H1 (cell line): ENCODE data around the gene ZNF33B. TPM values are rescaled to one million over a fixed set of nuclear protein-coding genes. Genes with fewer than 3 reads are reported as not detected.

Experiments used
- CTCF ChIA-PET: fragments of 300-600 bp; sonication (Branson Sonifier 250); formaldehyde crosslinking; loops from one replicate; lab custom pipeline; 2021; ENCODE audit not compliant: partially characterized antibody; lab: Charles Lee
- POLR2A ChIA-PET: fragments of 300-600 bp; sonication (Branson Sonifier 250); formaldehyde crosslinking; loops from one replicate; lab custom pipeline; 2021; ENCODE audit warnings: inconsistent platforms; ENCODE audit not compliant: partially characterized antibody; lab: Charles Lee
- DNase-seq, 2 experiments: peaks; one replicate each; pipeline versions ENCODE4 v3.0.0 to v3.0.0-alpha.2; 2010 to 2022; ENCODE audit warnings: low spot score in 2 of 2, low read depth in 1 of 2, mixed read lengths in 1 of 2
- FAIRE-seq: peaks from 2 replicates; lab custom pipeline; 2011; peaks lifted over from hg19 to GRCh38; lab: Jason Lieb, UNC
- H2AFZ ChIP-seq: 2 replicates; pipeline ENCODE4 v1.8.1; 2012; ENCODE audit warnings: low read length, inconsistent platforms
- H2AK5ac ChIP-seq: 2 replicates; pipeline ENCODE4 v1.6.1; 2013; ENCODE audit warnings: low read depth, low read length
- H2BK120ac ChIP-seq: replicated peaks from 2 replicates; pipeline ENCODE3; 2013; ENCODE audit warnings: low read depth, low read length, inconsistent platforms
- H2BK12ac ChIP-seq: 2 replicates; pipeline ENCODE4 v1.6.1; 2013; ENCODE audit warnings: low read depth, low read length
- H2BK15ac ChIP-seq: 2 replicates; pipeline ENCODE4 v1.6.1; 2013; ENCODE audit warnings: low read length
- H2BK20ac ChIP-seq: 2 replicates; pipeline ENCODE4 v1.6.1; 2013; ENCODE audit warnings: low read length
- H2BK5ac ChIP-seq: 2 replicates; pipeline ENCODE4 v1.6.1; 2013; ENCODE audit warnings: low read depth, low read length
- H3K14ac ChIP-seq: 2 replicates; pipeline ENCODE4 v1.6.1; 2013; ENCODE audit warnings: inconsistent platforms; ENCODE audit not compliant: insufficient read length
- H3K18ac ChIP-seq: 2 replicates; pipeline ENCODE4 v1.6.1; 2013; ENCODE audit warnings: low read length; ENCODE audit errors: extremely low read depth
- H3K23ac ChIP-seq: 2 replicates; pipeline ENCODE4 v1.6.1; 2013; ENCODE audit warnings: inconsistent platforms; ENCODE audit not compliant: insufficient read length
- H3K23me2 ChIP-seq: 2 replicates; pipeline ENCODE4 v1.6.1; 2013; ENCODE audit warnings: low read depth, low read length
- H3K27ac ChIP-seq: 2 replicates; pipeline ENCODE4 v1.6.1; 2011; ENCODE audit warnings: low read depth, low read length, inconsistent platforms
- H3K27me3 ChIP-seq, 4 experiments: replicated peaks in 1 of 4; 1 replicate in 1 of 4; 2 replicates in 3 of 4; pipeline versions ENCODE4 v1.6.1 to v1.8.1; 2011 to 2013; ENCODE audit warnings: low read length in 3 of 4, mild to moderate bottlenecking in 3 of 4, inconsistent platforms in 2 of 4, mixed read lengths in 2 of 4, moderate library complexity in 1 of 4; ENCODE audit not compliant: control insufficient read depth in 3 of 4, insufficient read depth in 3 of 4; ENCODE audit errors: extremely low read depth in 1 of 4
- H3K36me3 ChIP-seq, 4 experiments: 2 replicates each; pipeline versions ENCODE4 v1.6.1 to v1.8.1; 2011 to 2013; ENCODE audit warnings: mild to moderate bottlenecking in 4 of 4, low read length in 3 of 4, moderate library complexity in 2 of 4, control low read depth in 1 of 4, inconsistent platforms in 1 of 4; ENCODE audit not compliant: insufficient read depth in 4 of 4, control insufficient read depth in 2 of 4
- H3K4ac ChIP-seq: replicated peaks from 2 replicates; pipeline ENCODE3; 2013; ENCODE audit warnings: low read length, low read depth, mixed read lengths, inconsistent platforms; ENCODE audit not compliant: insufficient read length
- H3K4me1 ChIP-seq, 4 experiments: replicated peaks in 1 of 4; 1 replicate in 1 of 4; 2 replicates in 3 of 4; pipeline versions ENCODE4 v1.6.1 to v1.8.1; 2011 to 2013; ENCODE audit warnings: low read length in 3 of 4, inconsistent platforms in 2 of 4, mixed read lengths in 1 of 4; ENCODE audit not compliant: insufficient read depth in 4 of 4, control insufficient read depth in 3 of 4
- H3K4me2 ChIP-seq, 2 experiments: 2 replicates each; pipeline versions ENCODE4 v1.6.1 to v1.8.1; 2011 to 2013; ENCODE audit warnings: low read depth in 2 of 2, low read length in 2 of 2, control low read depth in 1 of 2, inconsistent platforms in 1 of 2, mild to moderate bottlenecking in 1 of 2; ENCODE audit not compliant: insufficient read depth in 1 of 2
- H3K4me3 ChIP-seq, 4 experiments: fragments of 200-600, 300-600 bp in 1 of 4; sonication (generic), shearing (Covaris generic), sonication (Bioruptor Twin) in 1 of 4; 2 replicates each; pipeline versions ENCODE4 v1.5.1 to v1.8.1; 2011 to 2016; ENCODE audit warnings: low read length in 4 of 4, low read depth in 3 of 4, control low read depth in 2 of 4, inconsistent platforms in 2 of 4, mild to moderate bottlenecking in 2 of 4, mixed read lengths in 1 of 4, moderate library complexity in 1 of 4; ENCODE audit not compliant: insufficient read depth in 2 of 4; ENCODE audit errors: extremely low read depth in 1 of 4
- H3K56ac ChIP-seq: replicated peaks from 2 replicates; pipeline ENCODE3; 2013; ENCODE audit warnings: low read depth, mild to moderate bottlenecking, mixed read lengths, low read length, inconsistent platforms; ENCODE audit not compliant: insufficient read length
- H3K79me1 ChIP-seq: 2 replicates; pipeline ENCODE4 v1.6.1; 2013; ENCODE audit warnings: low read depth, low read length, control low read depth
- H3K79me2 ChIP-seq, 2 experiments: 2 replicates each; pipeline versions ENCODE4 v1.6.1 to v1.8.1; 2012 to 2013; ENCODE audit warnings: low read length in 2 of 2, mild to moderate bottlenecking in 2 of 2, inconsistent platforms in 1 of 2; ENCODE audit not compliant: insufficient read depth in 2 of 2, control insufficient read depth in 1 of 2
- H3K9ac ChIP-seq, 4 experiments: replicated peaks in 1 of 4; 1 replicate in 1 of 4; 2 replicates in 3 of 4; pipeline versions ENCODE4 v1.6.1 to v1.8.1; 2011 to 2013; ENCODE audit warnings: low read depth in 3 of 4, low read length in 3 of 4, control low read depth in 2 of 4, mild to moderate bottlenecking in 2 of 4, moderate library complexity in 2 of 4, inconsistent platforms in 1 of 4; ENCODE audit errors: extremely low read depth in 1 of 4
- H3K9me3 ChIP-seq, 2 experiments: 2 replicates each; pipeline versions ENCODE4 v1.6.1 to v1.8.1; 2012 to 2013; ENCODE audit warnings: mild to moderate bottlenecking in 2 of 2, moderate library complexity in 2 of 2, control low read depth in 1 of 2, inconsistent platforms in 1 of 2, low read depth in 1 of 2, low read length in 1 of 2, mixed read lengths in 1 of 2; ENCODE audit not compliant: insufficient read depth in 2 of 2
- H4K20me1 ChIP-seq, 2 experiments: replicated peaks in 1 of 2; 2 replicates each; pipeline versions ENCODE3 to v1.8.1; 2011 to 2013; ENCODE audit warnings: inconsistent platforms in 2 of 2, low read length in 2 of 2, mild to moderate bottlenecking in 1 of 2; ENCODE audit not compliant: insufficient read depth in 2 of 2, control insufficient read depth in 1 of 2
- H4K5ac ChIP-seq: 2 replicates; pipeline ENCODE4 v1.6.1; 2013; ENCODE audit warnings: low read length, low read depth, mixed read lengths, inconsistent platforms; ENCODE audit not compliant: insufficient read length
- H4K8ac ChIP-seq: 2 replicates; pipeline ENCODE4 v1.8.0; 2013; ENCODE audit warnings: mild to moderate bottlenecking, moderate library complexity, low read length, inconsistent platforms; ENCODE audit not compliant: insufficient read depth; ENCODE audit errors: extremely low read depth
- H4K91ac ChIP-seq: replicated peaks from 2 replicates; pipeline ENCODE3; 2013; ENCODE audit warnings: low read length, mixed read lengths, inconsistent platforms; ENCODE audit not compliant: insufficient read length
- CTBP2 ChIP-seq: IDR thresholded peaks from 2 replicates; pipeline ENCODE4 v1.7.0; 2011; ENCODE audit warnings: borderline replicate concordance, mild to moderate bottlenecking, moderate library complexity, mixed read lengths, low read length; ENCODE audit not compliant: insufficient read depth, insufficient read length
- EGR1 ChIP-seq: IDR thresholded peaks from 2 replicates; pipeline ENCODE4 v1.6.1; 2011; ENCODE audit warnings: low read depth, low read length, borderline replicate concordance
- JUND ChIP-seq: IDR thresholded peaks from 2 replicates; pipeline ENCODE4 v1.6.1; 2011; ENCODE audit warnings: mild to moderate bottlenecking, improper control_type of control experiment, low read length
- MAFK ChIP-seq: IDR thresholded peaks from 2 replicates; pipeline ENCODE4 v1.6.1; 2012; ENCODE audit warnings: low read depth, mild to moderate bottlenecking, improper control_type of control experiment, low read length
- NANOG ChIP-seq: IDR thresholded peaks from 2 replicates; pipeline ENCODE4 v1.6.1; 2011; ENCODE audit warnings: low read length, low read depth, mild to moderate bottlenecking, inconsistent platforms; ENCODE audit not compliant: insufficient read depth, poor library complexity, severe bottlenecking
- SUZ12 ChIP-seq: fragments of 200-600 bp; sonication (generic); IDR thresholded peaks from 2 replicates; pipeline ENCODE4 v1.6.1; 2012; ENCODE audit warnings: mild to moderate bottlenecking, inconsistent platforms, low read length, moderate library complexity, mixed read lengths
- WGBS, 2 experiments: shearing (Covaris generic) in 1 of 2; methylation state at CpG; one replicate each; pipeline versions ENCODE4 v1.1.6 to v1.1.7; 2013 to 2015; ENCODE audit warnings: low lambda C conversion rate in 2 of 2, mixed read lengths in 2 of 2, inconsistent platforms in 1 of 2, low coverage in 1 of 2, missing lambda C conversion rate in 1 of 2; ENCODE audit not compliant: insufficient replicate concordance in 2 of 2, insufficient coverage in 1 of 2, insufficient read length in 1 of 2; ENCODE audit errors: extremely low coverage in 1 of 2, missing lambda C conversion rate in 1 of 2; 5-methylcytosine and 5-hydroxymethylcytosine counted together
- long read RNA-seq, 2 experiments: library from RNA in 1 of 2; library from capped mRNA in 1 of 2; stranded (forward); transcript quantifications; one replicate each; pipeline ENCODE4 v2.0.0, GENCODE V29; 2021; ENCODE audit warnings: inconsistent platforms in 1 of 2
- polyA minus RNA-seq, 3 experiments: library from RNA; depleted of rRNA, polyadenylated mRNA; stranded (reverse); fragments of >200 nt; gene quantifications; 1 replicate in 2 of 3; 2 replicates in 1 of 3; pipeline ENCODE4 v1.2.3, GENCODE V29; 2011
- polyA plus RNA-seq, 7 experiments: library from polyadenylated mRNA; depleted of rRNA in 3 of 7; stranded (reverse) in 5 of 7; unstranded in 2 of 7; fragments of >200 nt in 5 of 7; fragments of 200-250 nt in 2 of 7; gene quantifications; 1 replicate in 5 of 7; 2 replicates in 1 of 7; 4 replicates in 1 of 7; pipeline versions ENCODE4 v1.2.1 to v1.2.3, GENCODE V29; 2011 to 2013; ENCODE audit warnings: missing spikeins in 2 of 7, mixed read lengths in 2 of 7
- total RNA-seq: library from RNA; stranded (reverse); fragmentation: NEBNext Ultra II Directional; extraction: Animal tissue kit (Norgen Biotek cat#: 25700); gene quantifications from 2 replicates; pipeline ENCODE4 v1.2.1, GENCODE V29; 2021
- TF ChIP-seq, protein P1 (sequence below): IDR thresholded peaks from 2 replicates; pipeline ENCODE4 v1.6.1; 2012; ENCODE audit warnings: inconsistent platforms

Gene ZNF33B
- total RNA-seq (29.7 and 33.4 TPM in 2 replicates), polyA plus RNA-seq (2011; rRNA removed) (4.2 and 10.7 TPM in 2 replicates), polyA minus RNA-seq (2011; rRNA and poly(A)+ RNA removed) (14.3 and 27.0 TPM in 2 replicates)
- 8.1 TPM for polyA plus RNA-seq (2011; cell fraction: cytosol; rRNA removed)
- 9.9 TPM for polyA plus RNA-seq (2011; cell fraction: nucleus; rRNA removed)
- 10.3 to 14.2 TPM (median 12.0 TPM) in 4 replicates for polyA plus RNA-seq (2012, experiment 1 of 2)
- 1.2 TPM for polyA plus RNA-seq (2012, experiment 2 of 2)
- 16.4 TPM for polyA plus RNA-seq (2013, experiment 1 of 2)
- 15.3 TPM for polyA plus RNA-seq (2013, experiment 2 of 2)
- polyA minus RNA-seq (2011; cell fraction: cytosol; rRNA and poly(A)+ RNA removed) = 16.0 TPM
- 62.3 TPM for polyA minus RNA-seq (2011; cell fraction: nucleus; rRNA and poly(A)+ RNA removed)
- long read RNA-seq, experiment 1, full-length matches to known transcripts = 1 of 15 reads
- long read RNA-seq, experiment 1, partial matches to known transcripts = 0 of 15 reads
- long read RNA-seq, experiment 1, other reads (novel, unspliced or antisense) = 14 of 15 reads
- long read RNA-seq, experiment 2, full-length matches to known transcripts = 1 of 11 reads
- long read RNA-seq, experiment 2, partial matches to known transcripts = 2 of 11 reads
- long read RNA-seq, experiment 2, other reads (novel, unspliced or antisense) = 8 of 11 reads

DNA sequence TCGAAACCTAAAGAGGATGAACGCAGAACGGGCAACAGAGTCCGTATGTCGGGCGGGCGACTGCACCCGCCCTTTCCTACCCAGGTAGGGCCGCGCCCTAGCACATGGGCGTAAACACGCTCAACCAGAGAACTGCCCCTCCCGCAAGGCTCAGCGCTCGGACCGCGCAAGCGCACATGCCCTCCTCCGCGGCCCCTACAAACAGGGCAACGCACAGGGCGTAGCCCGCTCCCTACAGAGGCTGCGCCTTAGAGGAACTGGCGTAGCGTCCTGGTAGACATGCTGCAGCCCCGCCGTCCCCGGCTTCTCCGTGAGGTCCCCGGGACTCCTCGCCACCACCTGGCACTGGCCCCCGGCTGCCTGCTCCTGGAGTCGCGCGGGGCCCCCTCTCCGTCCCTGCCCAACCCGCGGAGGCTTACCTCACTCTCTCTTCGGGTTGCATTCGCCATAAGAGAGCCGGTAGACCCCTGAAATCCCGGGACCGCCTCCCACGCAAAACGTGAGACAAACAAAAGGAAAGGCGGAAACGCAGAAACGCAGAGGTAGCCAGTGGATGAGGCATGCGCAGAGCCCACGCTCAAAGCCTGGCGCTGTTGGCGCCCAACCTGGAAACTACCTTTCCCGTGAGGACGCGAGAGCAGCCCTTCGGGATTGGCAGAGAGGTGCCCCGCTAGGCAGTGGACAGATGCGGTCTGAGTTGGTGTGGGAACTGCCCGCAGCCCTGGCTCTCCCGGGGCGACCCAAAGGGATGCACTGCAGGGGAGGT is at the start of gene ZNF33B:
Gene ZNF33B, minus strand, starts transcription at position 516 of the 766 bp plus-strand sequence. CDS start 1,642 bp downstream, outside the sequence.
- H4K91ac ChIP-seq = peak within 1 kb of the TSS; percentile 85
- H3K9ac ChIP-seq = peak within 1 kb of the TSS; percentile 68 to 94 (median 86)
- DNase-seq (peak; percentile 92 to 94), FAIRE-seq (no peak)
- H3K27me3 ChIP-seq = no peaks in the 10 kb centered on the region
- H3K23ac ChIP-seq = no peak within 1 kb of the TSS
- H2BK12ac ChIP-seq = peak within 1 kb of the TSS; percentile 62; the same call in 1 of the 2 replicates
- WGBS, 2 experiments = 3% methylated on average over 57 of the region's 62 CpGs; no CpG with 5 or more reads in 1 of the 2 experiments
- H4K5ac ChIP-seq = peak within 1 kb of the TSS; percentile 57
- H2AFZ ChIP-seq = peak within 1 kb of the TSS; percentile 94
- H3K4me3 ChIP-seq = peak within 1 kb of the TSS; percentile 75 to 90 (median 80)
- peaks cover 0 to 21% of the 10 kb centered on the region in 2 experiments; a peak in 2 of 4 replicates for H3K79me2 ChIP-seq
- no peaks in the 10 kb centered on the region for H3K79me1 ChIP-seq
- no peaks in the 10 kb centered on the region; a peak in 1 of 8 replicates for H3K36me3 ChIP-seq
- H3K4me1 ChIP-seq = peaks cover 0 to 4% (median 0%) of the 10 kb centered on the region in 4 experiments; a peak in 2 of 7 replicates
- peak within 1 kb of the TSS; percentile 88 for H3K27ac ChIP-seq
- H4K8ac ChIP-seq = peak within 1 kb of the TSS; percentile 99
- H2BK5ac ChIP-seq = peak within 1 kb of the TSS; percentile 95
- peak within 1 kb of the TSS; percentile 54 for H2BK120ac ChIP-seq
- H2BK15ac ChIP-seq = peak within 1 kb of the TSS; percentile 72; the same call in 1 of the 2 replicates
- no peaks in the 10 kb centered on the region for H4K20me1 ChIP-seq
- no peak within 1 kb of the TSS for H3K14ac ChIP-seq
- 0 out of 2 replicates have a peak within 1 kb of the TSS, but pooled peaks have one; percentile 31 for H2AK5ac ChIP-seq
- peak within 1 kb of the TSS; percentile 94 for H3K56ac ChIP-seq
- peak within 1 kb of the TSS; percentile 94 for H3K4ac ChIP-seq
- peak within 1 kb of the TSS; percentile 98 for H3K18ac ChIP-seq
- ChIA-PET POLR2A (interaction anchor here (1.0 to 1.7 kb wide), 2 partner anchors 115 kb away, joined by 3 to 4 read pairs; no protein-coding TSS in a partner anchor), CTCF (no interaction called here)
- H3K4me2 ChIP-seq = peak within 1 kb of the TSS; percentile 70 to 83
- no peak within 1 kb of the TSS for H2BK20ac ChIP-seq
- peaks cover 7% of the 10 kb centered on the region; the same call in 1 of the 2 replicates for H3K23me2 ChIP-seq
- H3K9me3 ChIP-seq = no peaks in the 10 kb centered on the region
- TF ChIP-seq EGR1 = peak; percentile 68; the same call in 1 of the 2 replicates
- TF ChIP-seq CTBP2 = no peak
- TF ChIP-seq MAFK = no peak
- TF ChIP-seq NANOG = no peak
- TF ChIP-seq SUZ12 = peak; percentile 34; the same call in 1 of the 2 replicates
- TF ChIP-seq JUND = no peak
- TF ChIP-seq, protein P1, sequence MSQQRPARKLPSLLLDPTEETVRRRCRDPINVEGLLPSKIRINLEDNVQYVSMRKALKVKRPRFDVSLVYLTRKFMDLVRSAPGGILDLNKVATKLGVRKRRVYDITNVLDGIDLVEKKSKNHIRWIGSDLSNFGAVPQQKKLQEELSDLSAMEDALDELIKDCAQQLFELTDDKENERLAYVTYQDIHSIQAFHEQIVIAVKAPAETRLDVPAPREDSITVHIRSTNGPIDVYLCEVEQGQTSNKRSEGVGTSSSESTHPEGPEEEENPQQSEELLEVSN = peak; percentile 84
